Esophagus squamous epithelium (tissue), 4 donors: ENCODE data around the gene PSMD10.

Experiments used
- POLR2A ChIP-seq, 4 donors: fragments of 450-650 bp; IDR thresholded peaks; one replicate each; pipeline ENCODE4 v1.6.1; 2017; ENCODE audit warnings: antibody characterized with exemption in 4 of 4, mild to moderate bottlenecking in 4 of 4, moderate library complexity in 3 of 4
- TF ChIP-seq, protein P1 (sequence below), 6 experiments: fragments of 450-650 bp in 4 of 6; fragments of 200-600 bp in 2 of 6; sonication (generic) in 2 of 6; IDR thresholded peaks; one replicate each; pipeline ENCODE4 v1.5.1; 2016 to 2019; ENCODE audit warnings: antibody characterized with exemption in 6 of 6, mild to moderate bottlenecking in 4 of 6, moderate library complexity in 4 of 6

- TF ChIP-seq, protein P1, sequence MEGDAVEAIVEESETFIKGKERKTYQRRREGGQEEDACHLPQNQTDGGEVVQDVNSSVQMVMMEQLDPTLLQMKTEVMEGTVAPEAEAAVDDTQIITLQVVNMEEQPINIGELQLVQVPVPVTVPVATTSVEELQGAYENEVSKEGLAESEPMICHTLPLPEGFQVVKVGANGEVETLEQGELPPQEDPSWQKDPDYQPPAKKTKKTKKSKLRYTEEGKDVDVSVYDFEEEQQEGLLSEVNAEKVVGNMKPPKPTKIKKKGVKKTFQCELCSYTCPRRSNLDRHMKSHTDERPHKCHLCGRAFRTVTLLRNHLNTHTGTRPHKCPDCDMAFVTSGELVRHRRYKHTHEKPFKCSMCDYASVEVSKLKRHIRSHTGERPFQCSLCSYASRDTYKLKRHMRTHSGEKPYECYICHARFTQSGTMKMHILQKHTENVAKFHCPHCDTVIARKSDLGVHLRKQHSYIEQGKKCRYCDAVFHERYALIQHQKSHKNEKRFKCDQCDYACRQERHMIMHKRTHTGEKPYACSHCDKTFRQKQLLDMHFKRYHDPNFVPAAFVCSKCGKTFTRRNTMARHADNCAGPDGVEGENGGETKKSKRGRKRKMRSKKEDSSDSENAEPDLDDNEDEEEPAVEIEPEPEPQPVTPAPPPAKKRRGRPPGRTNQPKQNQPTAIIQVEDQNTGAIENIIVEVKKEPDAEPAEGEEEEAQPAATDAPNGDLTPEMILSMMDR (IDR thresholded peaks at IDR 0.05) = no peak
- TF ChIP-seq POLR2A (IDR thresholded peaks at IDR 0.05) = no peak
Observed at GRCh38 chrX:108053218-108053617, 38.1 kb downstream of the PSMD10 start.
